Sigmoid colon (tissue), 7 donors: Measurements from ENCODE around the gene NOXO1. TPM values are rescaled to one million over a fixed set of nuclear protein-coding genes. Genes with fewer than 3 reads are reported as not detected.

Experiments used
- DNase-seq: peaks from one replicate; pipeline ENCODE4 v3.0.0-alpha.2; 2019
- H3K27ac ChIP-seq, 4 donors: fragments of 200-600 bp; sonication (generic); one replicate each; pipeline ENCODE4 v1.5.1; 2016 to 2019; ENCODE audit warnings: mild to moderate bottlenecking in 1 of 4
- H3K27me3 ChIP-seq, 3 donors: fragments of 200-600 bp; sonication (generic); one replicate each; pipeline ENCODE4 v1.5.1; 2019; ENCODE audit warnings: mild to moderate bottlenecking in 1 of 3
- H3K36me3 ChIP-seq, 4 donors: fragments of 200-600 bp; sonication (generic); one replicate each; pipeline ENCODE4 v1.5.1; 2016 to 2019
- H3K4me1 ChIP-seq, 4 donors: fragments of 200-600 bp; sonication (generic); one replicate each; pipeline ENCODE4 v1.5.1; 2017 to 2019
- H3K4me3 ChIP-seq, 4 donors: fragments of 200-600 bp; sonication (generic); one replicate each; pipeline ENCODE4 v1.5.1; 2017 to 2019; ENCODE audit warnings: mild to moderate bottlenecking in 2 of 4, moderate library complexity in 1 of 4
- H3K9me3 ChIP-seq, 4 donors: fragments of 200-600 bp in 3 of 4; sonication (generic) in 3 of 4; one replicate each; pipeline versions ENCODE4 v1.5.1 to v1.6.1; 2013 to 2019
- EP300 ChIP-seq, 4 donors: sonication (generic); formaldehyde crosslinking; IDR thresholded peaks; one replicate each; pipeline ENCODE4 v1.6.1; 2017; ENCODE audit warnings: antibody characterized with exemption in 4 of 4
- POLR2A ChIP-seq, 2 donors: fragments of 450-650 bp; IDR thresholded peaks; one replicate each; pipeline ENCODE4 v1.6.1; 2016; ENCODE audit warnings: antibody characterized with exemption in 2 of 2, mild to moderate bottlenecking in 2 of 2, moderate library complexity in 2 of 2
- POLR2AphosphoS5 ChIP-seq, 4 donors: sonication (generic); formaldehyde crosslinking; IDR thresholded peaks; one replicate each; pipeline ENCODE4 v1.6.1; 2017; ENCODE audit warnings: antibody characterized with exemption in 4 of 4
- WGBS, 2 donors: extraction: QIAGEN DNeasy Blood & Tissue Kit; methylation state at CpG; one replicate each; pipeline ENCODE4 v1.1.7; 2013; 5-methylcytosine and 5-hydroxymethylcytosine counted together
- intact Hi-C: fragments of 100-400 bp; cut with DNase I; formaldehyde crosslinking; loops from one replicate; pipeline ENCODE4 v1.15.1; 2023
- polyA plus RNA-seq, 3 donors: library from polyadenylated mRNA; stranded (reverse); fragments of 200-250 nt; gene quantifications; one replicate each; pipeline ENCODE4 v1.2.3, GENCODE V29; 2013
- total RNA-seq, 4 donors: library from RNA; depleted of rRNA; stranded (reverse); fragments of >200 nt; gene quantifications; one replicate each; pipeline ENCODE4 v1.1.0, GENCODE V29; 2016
- TF ChIP-seq, protein P1 (sequence below), 4 experiments: fragments of 450-650 bp in 3 of 4; fragments of 200-600 bp in 1 of 4; IDR thresholded peaks; one replicate each; pipeline ENCODE4 v1.5.1; 2016 to 2019; ENCODE audit warnings: antibody characterized with exemption in 4 of 4, mild to moderate bottlenecking in 3 of 4, moderate library complexity in 2 of 4
- donor health status: healthy with polysubstance abuse.
- donor health status: Bipolar disorder and iron deficiency.
- donor health status: healthy.

Gene NOXO1
- total and polyA plus RNA-seq, 7 donors, result 13.8 to 47.3 (median 15.0) TPM; not detected in 4

DNA sequence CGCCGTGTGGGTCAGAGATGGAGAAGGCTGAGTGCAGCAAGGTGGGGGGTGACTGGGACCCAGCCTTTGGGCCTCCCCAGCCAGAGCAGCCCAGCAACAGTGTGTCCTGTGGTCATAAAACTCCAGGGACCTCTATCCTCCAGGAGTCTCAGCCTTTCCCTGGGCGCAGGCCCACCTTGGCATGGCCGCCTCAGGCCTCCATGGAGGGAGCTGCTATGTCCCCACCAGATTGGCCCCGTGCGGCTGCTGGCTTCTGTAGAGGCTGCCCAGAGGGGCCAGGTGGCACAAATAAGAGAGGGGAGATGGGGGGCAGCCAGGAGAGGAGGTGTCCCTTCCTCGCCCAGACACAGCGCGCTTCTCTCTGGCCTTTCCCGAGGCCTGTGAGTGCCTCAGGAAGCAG, 5.9 kb upstream of the NOXO1 start:
- intact Hi-C loops, result no loop called here

DNA sequence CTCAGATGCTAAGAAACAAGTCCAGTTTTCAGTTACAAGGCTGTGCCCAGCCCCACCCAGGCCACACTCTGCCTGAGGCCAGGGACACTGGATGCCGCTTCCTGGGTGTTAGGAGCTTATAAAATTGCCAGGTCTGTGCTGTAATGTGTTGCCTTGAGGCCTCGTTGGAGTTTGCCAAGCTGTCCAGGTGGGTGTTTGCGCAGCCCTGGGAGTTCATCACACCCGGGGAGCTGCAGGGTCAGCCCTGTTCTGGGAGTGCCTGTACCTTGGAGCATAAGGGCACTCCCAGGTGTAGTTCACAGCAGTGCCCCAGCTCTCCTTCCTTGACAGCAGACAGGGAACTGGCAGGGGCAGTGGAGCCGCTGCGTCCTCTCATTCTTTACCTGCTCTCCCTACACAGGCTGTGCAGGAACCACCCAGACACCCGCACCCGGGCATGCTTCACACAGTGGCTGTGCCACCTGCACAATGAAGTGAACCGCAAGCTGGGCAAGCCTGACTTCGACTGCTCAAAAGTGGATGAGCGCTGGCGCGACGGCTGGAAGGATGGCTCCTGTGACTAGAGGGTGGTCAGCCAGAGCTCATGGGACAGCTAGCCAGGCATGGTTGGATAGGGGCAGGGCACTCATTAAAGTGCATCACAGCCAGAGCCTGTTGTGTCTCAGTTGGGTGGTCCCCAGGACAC, 4.3 kb upstream of the NOXO1 start:
- 48 to 82% methylated on average over 14 of the region's 14 CpGs for WGBS, 2 donors
- Histone ChIP-seq H3K27me3 (peaks cover 28 to 49% (median 39%) of the 10 kb centered on the region in 3 donors), H3K4me3 (peak overlapping the region in 1 of 4 donors; percentile 94), H3K4me1 (peaks cover 0 to 38% (median 27%) of the 10 kb centered on the region in 4 donors), H3K27ac (no peak overlapping the region), H3K36me3 (peaks cover 6 to 17% (median 10%) of the 10 kb centered on the region in 4 donors), H3K9me3 (no peaks in the 10 kb centered on the region)
- no peak for DNase-seq
- TF ChIP-seq POLR2AphosphoS5 (IDR thresholded peaks at IDR 0.05), result no peak
- peak in 1 of 2 donors; percentile 41 for TF ChIP-seq POLR2A (IDR thresholded peaks at IDR 0.05)
- intact Hi-C loops, result no loop called here

More for the DNA sequence above, 5.9 kb upstream of the NOXO1 start:
- 94% methylated on average over 10 of the region's 10 CpGs for WGBS, 2 donors
- Histone ChIP-seq H3K4me3 (no peak overlapping the region), H3K36me3 (peaks cover 6 to 17% (median 10%) of the 10 kb centered on the region in 4 donors), H3K27me3 (peaks cover 34 to 49% (median 41%) of the 10 kb centered on the region in 3 donors), H3K4me1 (peaks cover 0 to 54% (median 41%) of the 10 kb centered on the region in 4 donors), H3K27ac (no peak overlapping the region), H3K9me3 (no peaks in the 10 kb centered on the region)
- no peak for DNase-seq
- TF ChIP-seq POLR2A (IDR thresholded peaks at IDR 0.05) (no peak), EP300 (IDR thresholded peaks at IDR 0.05) (no peak), POLR2AphosphoS5 (IDR thresholded peaks at IDR 0.05) (no peak)
- TF ChIP-seq, protein P1, sequence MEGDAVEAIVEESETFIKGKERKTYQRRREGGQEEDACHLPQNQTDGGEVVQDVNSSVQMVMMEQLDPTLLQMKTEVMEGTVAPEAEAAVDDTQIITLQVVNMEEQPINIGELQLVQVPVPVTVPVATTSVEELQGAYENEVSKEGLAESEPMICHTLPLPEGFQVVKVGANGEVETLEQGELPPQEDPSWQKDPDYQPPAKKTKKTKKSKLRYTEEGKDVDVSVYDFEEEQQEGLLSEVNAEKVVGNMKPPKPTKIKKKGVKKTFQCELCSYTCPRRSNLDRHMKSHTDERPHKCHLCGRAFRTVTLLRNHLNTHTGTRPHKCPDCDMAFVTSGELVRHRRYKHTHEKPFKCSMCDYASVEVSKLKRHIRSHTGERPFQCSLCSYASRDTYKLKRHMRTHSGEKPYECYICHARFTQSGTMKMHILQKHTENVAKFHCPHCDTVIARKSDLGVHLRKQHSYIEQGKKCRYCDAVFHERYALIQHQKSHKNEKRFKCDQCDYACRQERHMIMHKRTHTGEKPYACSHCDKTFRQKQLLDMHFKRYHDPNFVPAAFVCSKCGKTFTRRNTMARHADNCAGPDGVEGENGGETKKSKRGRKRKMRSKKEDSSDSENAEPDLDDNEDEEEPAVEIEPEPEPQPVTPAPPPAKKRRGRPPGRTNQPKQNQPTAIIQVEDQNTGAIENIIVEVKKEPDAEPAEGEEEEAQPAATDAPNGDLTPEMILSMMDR (IDR thresholded peaks at IDR 0.05), result no peak

DNA sequence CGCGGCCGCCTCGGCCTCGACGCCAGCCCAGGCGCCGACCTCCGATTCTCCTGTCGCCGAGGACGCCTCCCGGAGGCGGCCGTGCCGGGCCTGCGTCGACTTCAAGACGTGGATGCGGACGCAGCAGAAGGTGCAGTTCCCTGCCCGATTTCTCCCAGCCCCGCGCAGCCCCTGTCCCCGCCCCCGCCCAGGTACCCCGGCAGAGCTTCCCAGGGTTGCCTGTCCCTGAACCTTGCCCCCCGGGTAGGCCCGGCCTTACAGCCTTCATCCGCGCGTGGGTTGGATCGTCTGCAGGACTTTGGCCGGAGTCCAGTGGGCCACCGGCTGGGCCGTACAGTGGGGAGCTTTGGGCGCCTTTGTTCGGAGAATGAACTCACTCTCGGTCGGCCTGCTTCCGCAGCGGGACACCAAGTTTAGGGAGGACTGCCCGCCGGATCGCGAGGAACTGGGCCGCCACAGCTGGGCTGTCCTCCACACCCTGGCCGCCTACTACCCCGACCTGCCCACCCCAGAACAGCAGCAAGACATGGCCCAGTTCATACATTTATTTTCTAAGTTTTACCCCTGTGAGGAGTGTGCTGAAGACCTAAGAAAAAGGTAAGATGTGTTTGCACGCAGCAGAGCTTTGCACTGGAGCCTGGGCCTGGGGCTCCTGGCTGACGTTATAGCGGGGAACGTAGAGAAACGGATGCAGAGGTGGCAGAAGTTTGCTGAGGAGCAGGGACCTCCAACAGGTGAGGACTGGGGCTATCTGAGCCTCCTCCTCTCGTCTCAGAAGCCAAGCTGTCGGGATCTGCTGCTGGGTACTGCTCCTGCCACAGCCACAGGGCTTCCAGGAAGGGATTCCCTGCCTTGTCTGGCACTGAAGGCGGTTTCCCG, 3.3 kb upstream of the NOXO1 start:
- Histone ChIP-seq H3K27ac (peak overlapping the region; percentile 76 to 83 (median 81)), H3K9me3 (no peaks in the 10 kb centered on the region), H3K4me3 (peak overlapping the region; percentile 49 to 95 (median 80)), H3K4me1 (peaks cover 0 to 31% (median 20%) of the 10 kb centered on the region in 4 donors), H3K36me3 (peaks cover 6 to 17% (median 10%) of the 10 kb centered on the region in 4 donors), H3K27me3 (peaks cover 28 to 50% (median 40%) of the 10 kb centered on the region in 3 donors)
- WGBS, 2 donors, result 4 to 12% methylated on average over 58 of the region's 58 CpGs
- no peak for DNase-seq
- TF ChIP-seq EP300 (IDR thresholded peaks at IDR 0.05) (no peak), POLR2AphosphoS5 (IDR thresholded peaks at IDR 0.05) (no peak), POLR2A (IDR thresholded peaks at IDR 0.05) (no peak)
- TF ChIP-seq, protein P1 (IDR thresholded peaks at IDR 0.05), result no peak
- intact Hi-C loops, result no loop called here

DNA sequence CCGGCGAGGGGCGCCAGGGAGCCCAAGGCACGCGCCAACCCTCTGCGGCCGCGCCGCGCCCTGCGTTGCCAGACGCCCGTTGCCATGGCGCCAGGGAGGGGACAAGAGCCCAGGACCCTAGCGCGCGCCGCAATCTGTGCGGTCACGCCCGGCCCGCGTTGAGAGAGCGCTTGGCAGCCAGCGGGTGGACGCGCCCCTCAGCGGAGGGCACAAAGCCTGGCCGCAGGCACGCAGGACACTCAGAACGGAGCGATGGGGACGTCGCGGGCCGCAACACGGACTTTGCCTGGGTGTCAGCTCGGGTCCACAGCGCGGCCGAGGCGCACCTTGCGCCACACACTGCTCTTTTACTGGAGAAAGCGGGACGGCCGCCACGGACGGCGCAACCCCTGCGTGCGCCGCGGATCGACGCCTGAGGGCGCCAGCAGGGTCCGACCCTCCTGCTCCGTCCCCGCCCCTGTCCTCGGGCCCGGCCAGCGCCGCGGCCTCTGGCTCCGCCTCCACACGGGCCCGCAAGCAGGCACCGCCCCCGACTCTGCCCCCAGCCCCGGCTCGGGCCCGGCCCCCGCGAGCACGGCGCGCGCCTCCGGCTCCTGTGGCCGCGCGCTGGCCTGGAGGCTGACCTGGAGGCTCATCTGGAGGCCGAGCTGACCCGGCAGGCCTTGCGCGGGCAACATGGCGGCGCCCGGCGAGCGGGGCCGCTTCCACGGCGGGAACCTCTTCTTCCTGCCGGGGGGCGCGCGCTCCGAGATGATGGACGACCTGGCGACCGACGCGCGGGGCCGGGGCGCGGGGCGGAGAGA, 2.5 kb upstream of the NOXO1 start, which contains the start of gene GFER:
TSS of gene GFER (plus strand) at position 650 of the 803 bp plus-strand sequence. CDS start at position 676, 26 bp downstream.
- Histone ChIP-seq H3K27me3 (peaks cover 30 to 50% (median 40%) of the 10 kb centered on the region in 3 donors), H3K36me3 (peaks cover 6 to 20% (median 10%) of the 10 kb centered on the region in 4 donors), H3K27ac (peak within 1 kb of the TSS; percentile 76 to 83 (median 81)), H3K4me1 (peaks cover 0 to 31% (median 26%) of the 10 kb centered on the region in 4 donors), H3K9me3 (no peaks in the 10 kb centered on the region), H3K4me3 (peak within 1 kb of the TSS; percentile 49 to 95 (median 80))
- intact Hi-C loops, result no loop called here
- WGBS, 2 donors, result 0% methylated on average over 109 of the region's 109 CpGs
- TF ChIP-seq, protein P1 (IDR thresholded peaks at IDR 0.05), result no peak
- no peak for TF ChIP-seq EP300 (IDR thresholded peaks at IDR 0.05)
- peak in 3 of 4 donors; percentile 29 to 51 (median 34) for TF ChIP-seq POLR2AphosphoS5 (IDR thresholded peaks at IDR 0.05)
- no peak for TF ChIP-seq POLR2A (IDR thresholded peaks at IDR 0.05)
- peak; percentile 94 for DNase-seq
